Activated CD4-positive, CD25-positive, alpha-beta regulatory T cell treated with anti-CD3 and anti-CD28 coated beads, Interleukin-2, amount 50 U/mL, for 16 hours (primary cell): ENCODE results near the gene ZBTB46.
A peak's percentile ranks its signal among the peaks of the same experiment; 100 is the strongest.
"Not testable (repeated sequence)": the region's sequence is repeated elsewhere in the genome, so short reads cannot be mapped to it uniquely, and the experiment has no call there.

Source experiments
- DNase-seq: peaks from one replicate; pipeline ENCODE4 v3.0.0-alpha.2; 2020; ENCODE audit warnings: low read depth, low spot score

Gene ZBTB46

GRCh38 chr20:63735859-63736718 lies 95.0 kb downstream of the ZBTB46 start, which contains the start of gene LIME1:
LIME1 (plus strand) TSS chr20:63736664; CDS start chr20:63737550, 886 bp downstream.
- DNase-seq, result no peak

- no peak for DNase-seq
Observed at GRCh38 chr20:63734946-63735858, 95.9 kb downstream of the ZBTB46 start.

GRCh38 chr20:63734111-63734945 lies 96.7 kb downstream of the ZBTB46 start:
- no peak for DNase-seq

- no peak for DNase-seq
Observed at GRCh38 chr20:63733579-63734081, 97.4 kb downstream of the ZBTB46 start.

- DNase-seq, result no peak
Observed at GRCh38 chr20:63733117-63733516, 97.9 kb downstream of the ZBTB46 start.

- DNase-seq, result no peak
Observed at GRCh38 chr20:63732118-63733095, 98.7 kb downstream of the ZBTB46 start.

GRCh38 chr20:63731410-63731809 lies 99.7 kb downstream of the ZBTB46 start:
- DNase-seq, result no peak

- not testable (repeated sequence) for DNase-seq
Observed at GRCh38 chr20:63730189-63730733, 100.8 kb downstream of the ZBTB46 start.

- DNase-seq, result not testable (repeated sequence)
Observed at GRCh38 chr20:63722967-63723622, 108.0 kb downstream of the ZBTB46 start.

- DNase-seq, result no peak
Observed at GRCh38 chr20:63718996-63719395, 112.1 kb downstream of the ZBTB46 start.

- DNase-seq, result no peak
Observed at GRCh38 chr20:63714858-63715257, 116.2 kb downstream of the ZBTB46 start.

GRCh38 chr20:63712191-63712590 lies 118.9 kb downstream of the ZBTB46 start:
- no peak for DNase-seq

- DNase-seq, result no peak
Observed at GRCh38 chr20:63711085-63711645, 119.9 kb downstream of the ZBTB46 start.

- DNase-seq, result no peak
Observed at GRCh38 chr20:63709149-63709527, 121.9 kb downstream of the ZBTB46 start.

- no peak for DNase-seq
Observed at GRCh38 chr20:63708301-63709148, 122.5 kb downstream of the ZBTB46 start.

GRCh38 chr20:63707558-63708300 lies 123.3 kb downstream of the ZBTB46 start, which contains the start of the genes ARFRP1 and ZGPAT:
ARFRP1 (minus strand) TSS chr20:63707976; CDS start chr20:63707091, 885 bp downstream.
ZGPAT (plus strand) TSS chr20:63708039; CDS start chr20:63708581, 542 bp downstream.
- peak; percentile 76 for DNase-seq
